Gastrocnemius medialis (tissue), 4 donors: ENCODE data around the gene IMP3.

Experiments
- POLR2A ChIP-seq, 2 donors: fragments of 450-650 bp; IDR thresholded peaks; one replicate each; pipeline ENCODE4 v1.6.1; 2017; ENCODE audit warnings: antibody characterized with exemption in 2 of 2, mild to moderate bottlenecking in 2 of 2, moderate library complexity in 2 of 2
- TF ChIP-seq, protein P1 (sequence below), 5 experiments: fragments of 450-650 bp in 3 of 5; fragments of 200-600 bp in 2 of 5; sonication (generic) in 2 of 5; IDR thresholded peaks in 4 of 5; conservative IDR thresholded peaks in 1 of 5; 1 replicate in 4 of 5; 2 replicates in 1 of 5; pipeline ENCODE4 v1.5.1; 2016 to 2019; ENCODE audit warnings: antibody characterized with exemption in 5 of 5, mild to moderate bottlenecking in 3 of 5, moderate library complexity in 3 of 5

- no peak for TF ChIP-seq POLR2A (IDR thresholded peaks at IDR 0.05)
- TF ChIP-seq, protein P1, sequence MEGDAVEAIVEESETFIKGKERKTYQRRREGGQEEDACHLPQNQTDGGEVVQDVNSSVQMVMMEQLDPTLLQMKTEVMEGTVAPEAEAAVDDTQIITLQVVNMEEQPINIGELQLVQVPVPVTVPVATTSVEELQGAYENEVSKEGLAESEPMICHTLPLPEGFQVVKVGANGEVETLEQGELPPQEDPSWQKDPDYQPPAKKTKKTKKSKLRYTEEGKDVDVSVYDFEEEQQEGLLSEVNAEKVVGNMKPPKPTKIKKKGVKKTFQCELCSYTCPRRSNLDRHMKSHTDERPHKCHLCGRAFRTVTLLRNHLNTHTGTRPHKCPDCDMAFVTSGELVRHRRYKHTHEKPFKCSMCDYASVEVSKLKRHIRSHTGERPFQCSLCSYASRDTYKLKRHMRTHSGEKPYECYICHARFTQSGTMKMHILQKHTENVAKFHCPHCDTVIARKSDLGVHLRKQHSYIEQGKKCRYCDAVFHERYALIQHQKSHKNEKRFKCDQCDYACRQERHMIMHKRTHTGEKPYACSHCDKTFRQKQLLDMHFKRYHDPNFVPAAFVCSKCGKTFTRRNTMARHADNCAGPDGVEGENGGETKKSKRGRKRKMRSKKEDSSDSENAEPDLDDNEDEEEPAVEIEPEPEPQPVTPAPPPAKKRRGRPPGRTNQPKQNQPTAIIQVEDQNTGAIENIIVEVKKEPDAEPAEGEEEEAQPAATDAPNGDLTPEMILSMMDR (IDR thresholded peaks at IDR 0.05 in 4 of 5, conservative IDR thresholded peaks at IDR 0.05 in 1 of 5): no peak
These were observed 17.5 kb downstream of the IMP3 start for GRCh38 chr15:75622505-75622904.
